Neural progenitor cell (in vitro differentiated cells): Measurements from ENCODE around the gene C2orf78. TPM values are rescaled to one million over a fixed set of nuclear protein-coding genes. Genes with fewer than 3 reads are reported as not detected.

Experiments
- DNase-seq: peaks from one replicate; pipeline ENCODE4 v3.0.0-alpha.2; 2016; ENCODE audit warnings: low spot score
- H2AFZ ChIP-seq: fragments of 200-600 bp; sonication (generic); replicated peaks from 2 replicates; pipeline ENCODE4 v1.6.1; 2016; ENCODE audit warnings: antibody characterized with exemption
- H3F3A ChIP-seq: fragments of 200-600 bp; sonication (generic); 2 replicates; pipeline ENCODE4 v1.6.1; 2016; ENCODE audit warnings: antibody characterized with exemption, low read depth
- H3K27ac ChIP-seq: fragments of 200-600 bp; sonication (generic); 2 replicates; pipeline ENCODE4 v1.5.1; 2016; ENCODE audit warnings: mild to moderate bottlenecking
- H3K27me3 ChIP-seq: fragments of 200-600 bp; sonication (generic); 2 replicates; pipeline ENCODE4 v1.6.1; 2016; ENCODE audit warnings: mild to moderate bottlenecking, moderate library complexity
- H3K36me3 ChIP-seq: fragments of 200-600 bp; sonication (generic); 2 replicates; pipeline ENCODE4 v1.5.1; 2016
- H3K4me1 ChIP-seq: fragments of 200-600 bp; sonication (generic); 2 replicates; pipeline ENCODE4 v1.6.1; 2016; ENCODE audit warnings: mixed run types
- H3K4me2 ChIP-seq: fragments of 200-600 bp; sonication (generic); 2 replicates; pipeline ENCODE4 v1.6.1; 2016
- H3K4me3 ChIP-seq: fragments of 200-600 bp; sonication (generic); 2 replicates; pipeline ENCODE4 v1.5.1; 2016
- H3K79me2 ChIP-seq: fragments of 200-600 bp; sonication (generic); 2 replicates; pipeline ENCODE4 v1.6.1; 2016; ENCODE audit warnings: low read depth
- H3K9ac ChIP-seq: fragments of 200-600 bp; sonication (generic); 2 replicates; pipeline ENCODE4 v1.6.1; 2016
- H3K9me3 ChIP-seq: fragments of 200-600 bp; sonication (generic); 2 replicates; pipeline ENCODE4 v1.5.1; 2016; ENCODE audit warnings: low read depth
- H4K20me1 ChIP-seq: fragments of 200-600 bp; sonication (generic); 2 replicates; pipeline ENCODE4 v1.6.1; 2016; ENCODE audit warnings: low read depth
- H3K27ac Mint-ChIP-seq: 3 replicates; pipeline ENCODE4 v1.8.0; 2021; ENCODE audit warnings: mixed read lengths
- H3K27me3 Mint-ChIP-seq: 2 replicates; pipeline ENCODE4 v1.8.0; 2022; ENCODE audit warnings: low read depth, mild to moderate bottlenecking, inconsistent platforms, moderate library complexity, mixed read lengths; ENCODE audit not compliant: insufficient read depth
- H3K36me3 Mint-ChIP-seq: 3 replicates; pipeline ENCODE4 v1.8.0; 2021; ENCODE audit warnings: mixed read lengths
- H3K4me1 Mint-ChIP-seq: 3 replicates; pipeline ENCODE4 v1.8.0; 2021; ENCODE audit warnings: mixed read lengths
- H3K4me3 Mint-ChIP-seq: 3 replicates; pipeline ENCODE4 v1.8.0; 2021; ENCODE audit warnings: mild to moderate bottlenecking, moderate library complexity, mixed read lengths
- H3K9me3 Mint-ChIP-seq: 3 replicates; pipeline ENCODE4 v1.8.0; 2020; ENCODE audit warnings: mixed read lengths
- CTCF ChIP-seq: fragments of 200-600 bp; sonication (generic); IDR thresholded peaks from 2 replicates; pipeline ENCODE4 v1.5.1; 2017; ENCODE audit warnings: antibody characterized with exemption, mild to moderate bottlenecking
- EZH2 ChIP-seq: fragments of 200-600 bp; sonication (generic); IDR thresholded peaks from 2 replicates; pipeline ENCODE4 v1.6.1; 2017; ENCODE audit warnings: antibody characterized with exemption, mild to moderate bottlenecking, moderate library complexity
- EZH2phosphoT487 ChIP-seq: fragments of 200-600 bp; sonication (generic); IDR thresholded peaks from 2 replicates; pipeline ENCODE4 v1.6.1; 2017; ENCODE audit warnings: antibody characterized with exemption
- total RNA-seq: library from RNA; depleted of rRNA; stranded (reverse); fragments of >200 nt; gene quantifications from 2 replicates; pipeline ENCODE4 v1.2.3, GENCODE V29; 2015; ENCODE audit warnings: low replicate concordance

Gene C2orf78
- total RNA-seq, 1 donor from 2014 or later: 0.21 TPM

DNA sequence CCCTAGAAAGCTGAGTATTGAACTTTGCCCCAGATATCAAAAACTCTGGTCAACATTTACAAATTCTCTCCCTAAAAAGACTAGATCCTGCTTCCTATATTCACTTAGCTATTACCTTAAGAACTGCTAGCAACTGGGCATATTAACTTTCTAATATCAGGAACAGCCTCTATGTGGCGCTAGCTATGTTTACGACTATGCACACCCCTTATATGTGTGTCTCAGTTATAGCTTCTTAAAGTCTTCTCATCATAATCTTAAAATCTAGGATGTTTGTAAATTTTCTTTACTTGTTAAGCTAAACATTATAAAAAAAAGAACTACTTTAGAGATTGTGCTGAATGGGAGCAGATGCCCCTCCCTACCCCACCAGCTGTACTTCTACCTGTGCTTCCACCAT, 43.0 kb downstream of the C2orf78 start:
- peaks cover 10% of the 10 kb centered on the region for H3F3A ChIP-seq
- Mint-ChIP-seq H3K9me3 (no peaks in the 10 kb centered on the region), H3K36me3 (peaks cover 2% of the 10 kb centered on the region), H3K4me1 (peaks cover 19% of the 10 kb centered on the region), H3K27me3 (no peaks in the 10 kb centered on the region), H3K4me3 (no peak overlapping the region), H3K27ac (no peak overlapping the region)
- DNase-seq: no peak
- H3K27me3 ChIP-seq: peaks cover 35% of the 10 kb centered on the region
- H3K36me3 ChIP-seq: no peaks in the 10 kb centered on the region
- H3K9me3 ChIP-seq: no peaks in the 10 kb centered on the region
- no peak overlapping the region for H3K4me3 ChIP-seq
- no peak overlapping the region for H2AFZ ChIP-seq
- no peaks in the 10 kb centered on the region for H4K20me1 ChIP-seq
- no peak overlapping the region for H3K9ac ChIP-seq
- TF ChIP-seq EZH2phosphoT487: no peak
- no peak for TF ChIP-seq EZH2
- TF ChIP-seq CTCF: peak; percentile 30
- peaks cover 27% of the 10 kb centered on the region for H3K79me2 ChIP-seq
- no peak overlapping the region for H3K27ac ChIP-seq
- H3K4me1 ChIP-seq: peaks cover 9% of the 10 kb centered on the region
- H3K4me2 ChIP-seq: no peak overlapping the region

- peak overlapping the region; percentile 86 for H3K4me2 ChIP-seq
- DNase-seq: no peak
Observed at GRCh38 chr2:73827660-73828388, 43.8 kb downstream of the C2orf78 start.

GRCh38 chr2:73828389-73828817, 44.4 kb downstream of the C2orf78 start:
- no peaks in the 10 kb centered on the region for H3K9me3 ChIP-seq
- no peak overlapping the region for H3K9ac ChIP-seq
- H3K27ac ChIP-seq: no peak overlapping the region
- peaks cover 10% of the 10 kb centered on the region for H3F3A ChIP-seq
- peak overlapping the region; percentile 86 for H3K4me2 ChIP-seq
- Mint-ChIP-seq H3K36me3 (peaks cover 8% of the 10 kb centered on the region), H3K4me3 (peak overlapping the region; percentile 95), H3K27me3 (no peaks in the 10 kb centered on the region), H3K9me3 (no peaks in the 10 kb centered on the region), H3K4me1 (peaks cover 21% of the 10 kb centered on the region), H3K27ac (no peak overlapping the region)
- H3K79me2 ChIP-seq: peaks cover 32% of the 10 kb centered on the region
- peak overlapping the region; percentile 93 for H2AFZ ChIP-seq
- H3K4me1 ChIP-seq: peaks cover 9% of the 10 kb centered on the region
- no peak for DNase-seq
- no peak for TF ChIP-seq CTCF
- TF ChIP-seq EZH2phosphoT487: no peak
- TF ChIP-seq EZH2: no peak
- H3K4me3 ChIP-seq: peak overlapping the region; percentile 68
- H4K20me1 ChIP-seq: no peaks in the 10 kb centered on the region
- H3K36me3 ChIP-seq: no peaks in the 10 kb centered on the region
- peaks cover 35% of the 10 kb centered on the region for H3K27me3 ChIP-seq

More at GRCh38 chr2:73827660-73828388, 43.8 kb downstream of the C2orf78 start:
- no peak overlapping the region for H3K27ac Mint-ChIP-seq
- peak overlapping the region; percentile 95 for H3K4me3 Mint-ChIP-seq
- Histone ChIP-seq H3K9ac (no peak overlapping the region), H3K4me3 (peak overlapping the region; percentile 68), H3K9me3 (no peaks in the 10 kb centered on the region), H3K79me2 (peaks cover 27% of the 10 kb centered on the region), H3K4me1 (peaks cover 9% of the 10 kb centered on the region), H3F3A (peaks cover 10% of the 10 kb centered on the region), H3K27ac (no peak overlapping the region), H3K36me3 (no peaks in the 10 kb centered on the region), H2AFZ (peak overlapping the region; percentile 93), H3K27me3 (peaks cover 35% of the 10 kb centered on the region), H4K20me1 (no peaks in the 10 kb centered on the region)
- TF ChIP-seq CTCF (no peak), EZH2phosphoT487 (no peak), EZH2 (no peak)
- H3K36me3 Mint-ChIP-seq: peaks cover 7% of the 10 kb centered on the region
- no peaks in the 10 kb centered on the region for H3K27me3 Mint-ChIP-seq
- peaks cover 21% of the 10 kb centered on the region for H3K4me1 Mint-ChIP-seq
- H3K9me3 Mint-ChIP-seq: no peaks in the 10 kb centered on the region
